ENCODE data around the gene MOXD1.
"Not testable (repeated sequence)": the region's sequence is repeated elsewhere in the genome, so short reads cannot be mapped to it uniquely, and the experiment has no call there.

MOXD1 gene

GRCh38 chr6:132395015-132395597 is 6.2 kb downstream of the MOXD1 start:
- DNase-seq = no peak

GRCh38 chr6:132392792-132393191 is 8.5 kb downstream of the MOXD1 start:
- no peak for DNase-seq

- DNase-seq = no peak
Measured at GRCh38 chr6:132392270-132392646, 9.0 kb downstream of the MOXD1 start.

DNA sequence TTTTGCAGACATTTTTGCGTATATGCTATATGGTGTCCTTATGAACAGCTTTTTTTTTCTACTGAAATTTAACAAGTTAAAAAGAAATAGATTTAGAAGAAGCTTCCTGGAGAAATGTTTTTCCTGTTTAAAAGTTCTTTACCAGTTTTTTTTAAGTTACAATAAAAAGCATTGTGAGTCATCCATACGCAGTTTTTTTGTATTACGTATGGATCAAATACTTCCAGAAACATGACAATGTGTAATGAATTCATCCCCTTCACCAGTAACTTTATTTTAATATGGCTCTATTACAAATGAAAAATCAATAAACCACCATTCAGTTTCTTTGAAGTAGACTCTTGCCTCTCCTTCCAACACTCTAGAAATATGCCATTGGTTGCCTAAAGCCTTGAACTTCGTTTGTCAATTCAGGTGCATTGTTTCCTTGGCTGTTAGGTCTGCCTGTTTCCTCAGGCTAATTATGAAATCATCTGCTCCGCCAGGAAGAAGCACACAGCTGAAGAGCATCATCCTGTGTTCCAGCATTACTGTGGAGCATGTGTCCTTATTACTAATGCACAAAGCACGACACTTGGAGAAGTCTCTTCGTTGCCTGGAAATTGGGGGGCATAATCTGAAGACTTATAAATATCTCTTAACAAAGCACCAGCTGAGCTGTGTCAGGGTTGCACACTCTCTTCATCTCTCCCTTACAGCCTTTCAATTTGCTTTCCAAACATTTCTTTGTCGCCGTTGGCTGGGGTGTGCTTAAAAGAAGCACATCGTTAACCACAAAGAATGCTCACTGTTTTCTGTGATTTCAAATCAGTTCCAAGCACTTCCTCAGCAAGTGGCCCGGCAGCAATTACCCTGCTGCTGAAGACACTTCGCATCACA is 9.6 kb downstream of the MOXD1 start:
- no peak for DNase-seq

- DNase-seq = no peak
Measured at GRCh38 chr6:132390451-132390850, 10.8 kb downstream of the MOXD1 start.

- no peak for DNase-seq
Measured at GRCh38 chr6:132390017-132390416, 11.3 kb downstream of the MOXD1 start.

- no peak for DNase-seq
Measured at GRCh38 chr6:132388291-132388690, 13.0 kb downstream of the MOXD1 start.

- DNase-seq = no peak
Measured at GRCh38 chr6:132382630-132383175, 18.6 kb downstream of the MOXD1 start.

GRCh38 chr6:132381381-132381780 is 19.9 kb downstream of the MOXD1 start:
- no peak for DNase-seq

DNA sequence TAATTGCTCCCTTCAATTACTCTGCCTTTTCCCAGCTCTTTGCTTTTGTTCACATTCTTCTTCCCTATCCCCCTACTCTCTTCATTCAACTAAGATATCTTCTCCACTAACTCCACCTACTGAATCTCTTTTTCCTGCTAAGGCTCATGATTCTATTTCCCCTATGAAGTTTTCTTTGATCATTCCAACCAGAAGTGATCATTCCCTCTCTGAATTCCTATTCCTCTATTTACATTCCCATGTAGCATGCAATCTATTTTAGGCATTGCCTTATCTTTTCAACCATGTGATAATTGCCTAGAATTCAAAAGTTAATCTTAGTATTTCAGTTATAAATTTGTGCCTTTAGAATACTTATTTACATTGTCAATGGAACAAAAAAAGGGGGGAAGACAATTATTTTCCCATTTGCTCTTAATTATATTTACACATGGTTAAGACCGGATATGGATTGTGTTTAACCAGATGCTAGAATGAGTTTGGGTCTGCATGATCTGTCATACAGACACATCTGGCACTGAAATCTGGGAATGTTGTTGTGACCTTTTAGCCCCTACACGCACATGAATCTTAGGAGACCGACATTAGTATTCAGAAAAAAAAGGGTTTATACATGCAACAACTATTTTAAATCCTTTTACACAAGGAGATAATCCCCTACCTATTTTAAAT is 20.8 kb downstream of the MOXD1 start:
- DNase-seq = no peak

DNA sequence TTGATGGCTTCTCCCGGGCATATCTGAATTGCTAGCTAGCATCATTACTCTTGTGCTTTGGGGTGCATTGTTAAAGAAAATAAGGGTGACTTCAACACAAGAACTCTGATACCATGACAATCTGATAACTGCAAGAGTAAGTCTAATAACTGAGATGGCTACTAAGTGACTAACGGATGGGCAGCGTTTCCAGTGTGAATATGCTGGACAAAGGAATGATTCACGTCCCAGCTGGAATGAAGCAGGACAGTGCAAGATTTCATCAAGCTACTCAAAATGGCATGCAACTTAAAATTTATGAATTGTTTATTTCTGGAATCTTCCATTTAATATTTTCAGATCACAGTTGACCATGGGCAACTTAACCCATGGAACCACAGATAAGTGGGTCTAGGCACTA is 31.7 kb downstream of the MOXD1 start:
- no peak for DNase-seq

DNA sequence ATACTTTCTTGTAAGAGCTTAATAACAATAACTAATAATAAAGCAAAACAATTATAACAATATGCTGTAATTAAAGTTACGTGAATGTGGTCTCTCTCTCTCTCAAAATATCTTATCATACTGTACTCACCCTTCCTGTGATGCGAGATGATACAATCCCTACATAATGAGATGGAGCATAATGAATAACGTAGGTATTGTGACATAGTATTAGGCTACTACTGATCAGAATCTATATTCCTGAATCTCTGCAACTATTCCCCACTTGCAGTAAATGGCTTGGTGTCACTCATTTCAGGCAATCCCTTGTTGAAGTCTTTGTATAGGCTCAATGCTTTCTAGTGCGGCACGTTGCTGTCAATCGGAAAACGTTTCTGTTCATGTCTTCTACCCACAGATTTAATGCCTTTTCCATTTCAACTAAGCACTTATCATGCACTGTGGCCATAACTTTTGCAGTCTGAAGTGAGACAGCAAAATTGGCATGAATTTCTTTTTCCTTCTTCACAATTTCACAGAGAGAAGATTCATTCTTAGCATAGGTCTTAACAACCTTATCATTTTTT is 32.3 kb downstream of the MOXD1 start:
- no peak for DNase-seq

DNA sequence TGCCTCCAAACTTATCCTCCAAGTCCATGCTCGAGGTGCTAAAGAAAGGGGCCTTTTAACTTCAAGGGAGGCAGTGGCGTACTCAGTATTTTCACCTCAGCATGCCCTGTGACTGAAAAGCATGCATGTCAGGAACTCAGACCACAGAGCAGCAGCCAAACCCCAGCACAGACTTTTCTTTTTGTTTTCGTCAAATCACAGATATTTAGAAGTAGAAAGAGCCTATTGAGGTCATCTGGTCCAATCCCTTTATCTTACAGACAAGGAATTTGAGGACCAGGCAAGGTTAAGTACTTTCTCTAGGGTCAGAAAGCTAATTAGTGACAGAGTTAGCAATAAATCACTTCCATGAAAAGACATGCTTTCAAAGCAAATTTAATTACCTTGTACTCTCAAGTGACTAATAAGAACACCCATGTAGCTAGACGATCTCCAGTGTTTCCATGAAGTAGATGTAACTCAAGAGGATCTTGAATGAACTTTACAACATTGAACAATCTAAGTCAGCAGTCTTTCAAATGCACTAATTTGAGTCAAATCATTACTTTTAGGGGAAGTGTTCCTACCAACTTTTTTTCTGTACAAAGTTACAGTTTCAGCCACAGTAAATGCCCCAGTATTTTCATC is 35.9 kb downstream of the MOXD1 start:
- no peak for DNase-seq

GRCh38 chr6:132364306-132365074 is 36.8 kb downstream of the MOXD1 start:
- DNase-seq = no peak

DNA sequence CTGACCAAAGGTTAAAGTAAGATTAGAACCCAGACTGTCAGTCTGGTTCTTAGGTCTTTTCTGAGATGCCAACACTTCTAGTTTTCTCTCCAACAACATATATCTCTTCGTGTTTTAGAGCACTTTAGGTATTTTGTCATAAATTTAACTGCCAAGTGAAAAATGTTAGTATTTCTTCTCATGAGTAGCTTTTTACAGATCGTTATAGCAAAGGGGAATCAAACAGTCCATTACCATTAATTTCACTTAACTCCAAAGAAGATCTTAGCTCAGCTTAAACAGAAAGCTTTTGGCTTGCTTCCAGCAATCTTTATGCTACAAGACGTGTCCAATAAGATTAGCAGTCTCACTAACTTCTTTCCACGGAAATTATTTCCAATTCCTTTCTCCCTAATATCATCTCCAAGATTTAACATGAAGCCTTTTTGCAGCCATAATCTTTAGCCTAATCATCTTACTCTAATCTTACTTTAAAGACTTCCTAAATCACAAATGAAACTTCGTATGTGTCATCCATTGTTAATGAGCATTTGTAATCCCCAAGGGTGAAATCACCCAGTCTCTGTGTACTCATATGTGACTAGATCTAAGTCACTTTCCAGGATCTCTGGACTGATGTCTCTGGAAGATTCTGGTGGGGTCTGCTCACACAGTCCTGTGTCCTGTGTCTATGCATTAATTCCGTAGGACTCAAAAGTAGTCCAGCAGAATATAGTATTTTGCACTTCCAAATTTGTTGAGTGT is 38.7 kb downstream of the MOXD1 start:
- no peak for DNase-seq

DNA sequence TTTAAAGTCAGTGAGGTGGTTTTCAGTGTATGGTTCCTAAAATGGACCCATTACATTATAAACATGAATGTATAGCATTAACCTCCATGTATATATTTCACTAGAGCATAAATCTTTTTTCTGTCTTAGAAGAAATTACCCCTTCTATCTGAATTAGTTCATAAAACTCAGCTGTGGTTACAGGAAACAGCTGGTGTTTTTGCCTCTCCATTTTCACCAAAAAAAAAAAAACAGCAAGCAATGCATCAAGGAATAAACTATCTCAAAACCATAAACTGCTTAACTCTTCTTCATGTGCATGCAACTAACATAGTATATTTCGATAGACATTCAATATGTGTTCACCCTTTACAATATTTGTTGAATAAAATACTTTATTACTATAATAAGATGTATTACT is 40.2 kb downstream of the MOXD1 start:
- DNase-seq = no peak

- no peak for DNase-seq
Measured at GRCh38 chr6:132359886-132360285, 41.4 kb downstream of the MOXD1 start.

GRCh38 chr6:132357120-132357519 is 44.2 kb downstream of the MOXD1 start:
- DNase-seq = no peak

- DNase-seq = no peak
Measured at GRCh38 chr6:132354517-132355167, 46.6 kb downstream of the MOXD1 start.

GRCh38 chr6:132351986-132352385 is 49.3 kb downstream of the MOXD1 start:
- not testable (repeated sequence) for DNase-seq

- DNase-seq = no peak
Measured at GRCh38 chr6:132348231-132348630, 53.0 kb downstream of the MOXD1 start.

Measured in NCI-H2107 (cell line).